ENCODE data around the gene C4A. TPM values are rescaled to one million over a fixed set of nuclear protein-coding genes. Genes with fewer than 3 reads are reported as not detected.
"Not testable (repeated sequence)": the region's sequence is repeated elsewhere in the genome, so short reads cannot be mapped to it uniquely, and the experiment has no call there.

The C4A gene
- total RNA-seq, 4 donors from 2014 or later, result 31.6 to 187 (median 98.2) TPM

DNA sequence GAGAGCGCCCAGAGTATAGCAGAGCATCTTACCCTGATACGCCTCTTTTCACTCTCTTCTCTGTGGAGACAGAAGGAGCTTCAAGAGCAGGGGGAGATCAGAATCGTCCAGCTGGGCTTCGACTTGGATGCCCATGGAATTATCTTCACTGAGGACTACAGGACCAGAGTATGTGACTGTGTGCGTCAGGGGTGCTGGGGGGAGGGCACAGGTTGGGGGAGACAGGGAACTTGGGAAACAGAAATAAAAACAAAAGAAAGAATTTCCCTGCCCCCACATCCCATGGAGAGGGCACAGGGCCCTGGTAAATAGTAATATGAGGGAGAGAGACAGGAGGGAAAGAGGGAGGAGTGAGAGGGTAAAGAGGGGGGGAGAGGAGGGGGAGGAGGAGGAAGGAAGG, 3.0 kb upstream of the C4A start:
- no peak overlapping the region for H3K27ac ChIP-seq (replicated peaks in 1 of 4)
- WGBS, result 90% methylated on average over 5 of the region's 5 CpGs
- H3K4me3 ChIP-seq, result no peak overlapping the region
- no peak for DNase-seq (ENCODE audit: extremely low spot score)
- peaks cover 0 to 27% (median 20%) of the 10 kb centered on the region in 4 donors for H3K36me3 ChIP-seq
- no peaks in the 10 kb centered on the region for H3K9me3 ChIP-seq
- no peak for TF ChIP-seq POLR2AphosphoS5 (IDR thresholded peaks at IDR 0.05)
- H3K27me3 ChIP-seq, result no peaks in the 10 kb centered on the region
- intact Hi-C loops (cut with DNase I), result no loop called here
- peaks cover 0 to 22% (median under 1%) of the 10 kb centered on the region in 4 donors for H3K4me1 ChIP-seq

DNA sequence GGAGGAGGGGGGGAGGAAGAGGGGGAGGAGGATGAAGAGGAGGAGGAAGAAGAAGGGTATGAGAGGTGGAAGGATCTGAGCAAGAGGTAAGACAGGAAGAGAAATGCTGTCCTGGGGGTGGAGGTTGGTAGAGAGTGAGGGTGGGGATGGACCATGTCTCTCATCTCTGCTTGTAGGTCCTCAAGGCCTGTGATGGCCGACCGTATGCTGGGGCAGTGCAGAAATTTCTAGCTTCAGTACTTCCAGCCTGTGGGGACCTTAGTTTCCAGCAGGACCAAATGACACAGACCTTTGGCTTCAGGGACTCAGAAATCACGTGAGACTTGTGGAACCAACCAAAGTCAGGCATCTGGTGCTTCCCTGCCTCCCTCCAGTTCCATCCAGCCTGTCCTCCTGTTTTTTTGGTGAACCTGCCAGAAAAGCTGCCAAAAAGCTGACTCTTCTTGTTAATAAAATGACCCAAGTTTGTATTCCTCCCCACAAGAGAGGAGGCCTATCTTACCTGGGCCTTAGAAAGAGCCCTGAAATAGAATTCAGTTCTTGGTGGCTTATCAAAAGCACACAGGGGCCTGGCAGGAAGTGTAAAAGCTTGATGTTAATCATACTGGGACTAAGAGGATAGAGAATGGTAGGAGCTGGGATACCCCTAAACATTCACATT, 2.5 kb upstream of the C4A start:
- no peak for DNase-seq (ENCODE audit: extremely low spot score)

GRCh38 chr6:31980195-31980876, 1.5 kb upstream of the C4A start:
- H3K4me1 ChIP-seq, result peaks cover 0 to 13% (median 0%) of the 10 kb centered on the region in 4 donors
- intact Hi-C loops (cut with DNase I); H3K9me3 ChIP-seq; H3K27ac ChIP-seq (replicated peaks in 1 of 4); DNase-seq (ENCODE audit: extremely low spot score); H3K27me3 ChIP-seq; H3K4me3 ChIP-seq: not testable (repeated sequence)
- WGBS, result 79% methylated on average over 8 of the region's 13 CpGs
- peaks cover 0 to 27% (median 13%) of the 10 kb centered on the region in 4 donors for H3K36me3 ChIP-seq

More for the DNA sequence above, 2.5 kb upstream of the C4A start:
- TF ChIP-seq POLR2AphosphoS5 (IDR thresholded peaks at IDR 0.05) (no peak), EP300 (IDR thresholded peaks at IDR 0.05) (no peak)
- TF ChIP-seq, protein P1, sequence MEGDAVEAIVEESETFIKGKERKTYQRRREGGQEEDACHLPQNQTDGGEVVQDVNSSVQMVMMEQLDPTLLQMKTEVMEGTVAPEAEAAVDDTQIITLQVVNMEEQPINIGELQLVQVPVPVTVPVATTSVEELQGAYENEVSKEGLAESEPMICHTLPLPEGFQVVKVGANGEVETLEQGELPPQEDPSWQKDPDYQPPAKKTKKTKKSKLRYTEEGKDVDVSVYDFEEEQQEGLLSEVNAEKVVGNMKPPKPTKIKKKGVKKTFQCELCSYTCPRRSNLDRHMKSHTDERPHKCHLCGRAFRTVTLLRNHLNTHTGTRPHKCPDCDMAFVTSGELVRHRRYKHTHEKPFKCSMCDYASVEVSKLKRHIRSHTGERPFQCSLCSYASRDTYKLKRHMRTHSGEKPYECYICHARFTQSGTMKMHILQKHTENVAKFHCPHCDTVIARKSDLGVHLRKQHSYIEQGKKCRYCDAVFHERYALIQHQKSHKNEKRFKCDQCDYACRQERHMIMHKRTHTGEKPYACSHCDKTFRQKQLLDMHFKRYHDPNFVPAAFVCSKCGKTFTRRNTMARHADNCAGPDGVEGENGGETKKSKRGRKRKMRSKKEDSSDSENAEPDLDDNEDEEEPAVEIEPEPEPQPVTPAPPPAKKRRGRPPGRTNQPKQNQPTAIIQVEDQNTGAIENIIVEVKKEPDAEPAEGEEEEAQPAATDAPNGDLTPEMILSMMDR (IDR thresholded peaks at IDR 0.05), result no peak
- 94% methylated on average over 3 of the region's 3 CpGs for whole genome bisulfite sequencing
- H3K27me3 ChIP-seq, result no peaks in the 10 kb centered on the region
- intact Hi-C loops (cut with DNase I), result no loop called here
- H3K9me3 ChIP-seq, result no peaks in the 10 kb centered on the region
- peaks cover 0 to 27% (median 17%) of the 10 kb centered on the region in 4 donors for H3K36me3 ChIP-seq
- H3K27ac ChIP-seq (replicated peaks in 1 of 4), result no peak overlapping the region
- H3K4me1 ChIP-seq, result peaks cover 0 to 17% (median 0%) of the 10 kb centered on the region in 4 donors
- H3K4me3 ChIP-seq, result no peak overlapping the region

DNA sequence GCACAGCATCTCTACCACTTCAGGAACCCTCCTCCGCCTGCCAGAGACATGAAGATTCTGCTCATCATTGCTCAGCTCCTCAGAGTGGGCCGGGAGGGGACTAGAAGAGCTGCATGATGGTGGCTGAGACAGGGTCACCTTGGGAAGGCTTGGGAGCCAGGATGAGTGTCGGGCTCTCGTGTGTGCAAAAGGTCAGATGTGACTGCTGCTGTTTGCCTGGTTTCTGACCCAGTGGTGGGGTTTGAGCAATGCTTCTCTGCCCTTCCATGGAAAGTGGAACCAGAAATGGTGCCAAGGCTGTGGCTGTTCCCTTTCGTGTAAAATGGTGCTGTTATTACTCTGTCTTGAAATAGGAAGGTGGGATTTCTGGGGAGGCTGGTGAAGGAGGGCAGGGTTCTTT, 859 bp upstream of the C4A start:
- H3K27me3 ChIP-seq, result not testable (repeated sequence)

GRCh38 chr6:31989363-31989762, 7.5 kb downstream of the C4A start:
- H3K9me3 ChIP-seq; H3K27me3 ChIP-seq; DNase-seq (ENCODE audit: extremely low spot score); H3K4me1 ChIP-seq; H3K27ac ChIP-seq (replicated peaks in 1 of 4); H3K36me3 ChIP-seq; intact Hi-C loops (cut with DNase I); H3K4me3 ChIP-seq: not testable (repeated sequence)
- no CpG with 5 or more reads among the region's 10 CpGs for WGBS

More for the DNA sequence above, 859 bp upstream of the C4A start:
- DNase-seq (ENCODE audit: extremely low spot score); intact Hi-C loops (cut with DNase I); H3K27ac ChIP-seq (replicated peaks in 1 of 4); H3K4me3 ChIP-seq; H3K9me3 ChIP-seq: not testable (repeated sequence)
- peaks cover 0 to 13% (median 0%) of the 10 kb centered on the region in 4 donors for H3K4me1 ChIP-seq
- peaks cover 0 to 27% (median 13%) of the 10 kb centered on the region in 4 donors for H3K36me3 ChIP-seq
- WGBS, result no CpG with 5 or more reads among the region's 5 CpGs

GRCh38 chr6:31994421-31994820, 12.6 kb downstream of the C4A start:
- H3K27ac ChIP-seq (replicated peaks in 1 of 4); H3K9me3 ChIP-seq; H3K27me3 ChIP-seq; intact Hi-C loops (cut with DNase I); DNase-seq (ENCODE audit: extremely low spot score); H3K4me1 ChIP-seq; H3K36me3 ChIP-seq; H3K4me3 ChIP-seq: not testable (repeated sequence)
- no CpG with 5 or more reads among the region's 14 CpGs for WGBS

GRCh38 chr6:31996385-31996784, 14.5 kb downstream of the C4A start:
- WGBS, result no CpG with 5 or more reads among the region's 6 CpGs
- H3K27me3 ChIP-seq; H3K36me3 ChIP-seq; H3K4me1 ChIP-seq; H3K4me3 ChIP-seq; H3K9me3 ChIP-seq; intact Hi-C loops (cut with DNase I); H3K27ac ChIP-seq (replicated peaks in 1 of 4); DNase-seq (ENCODE audit: extremely low spot score): not testable (repeated sequence)

DNA sequence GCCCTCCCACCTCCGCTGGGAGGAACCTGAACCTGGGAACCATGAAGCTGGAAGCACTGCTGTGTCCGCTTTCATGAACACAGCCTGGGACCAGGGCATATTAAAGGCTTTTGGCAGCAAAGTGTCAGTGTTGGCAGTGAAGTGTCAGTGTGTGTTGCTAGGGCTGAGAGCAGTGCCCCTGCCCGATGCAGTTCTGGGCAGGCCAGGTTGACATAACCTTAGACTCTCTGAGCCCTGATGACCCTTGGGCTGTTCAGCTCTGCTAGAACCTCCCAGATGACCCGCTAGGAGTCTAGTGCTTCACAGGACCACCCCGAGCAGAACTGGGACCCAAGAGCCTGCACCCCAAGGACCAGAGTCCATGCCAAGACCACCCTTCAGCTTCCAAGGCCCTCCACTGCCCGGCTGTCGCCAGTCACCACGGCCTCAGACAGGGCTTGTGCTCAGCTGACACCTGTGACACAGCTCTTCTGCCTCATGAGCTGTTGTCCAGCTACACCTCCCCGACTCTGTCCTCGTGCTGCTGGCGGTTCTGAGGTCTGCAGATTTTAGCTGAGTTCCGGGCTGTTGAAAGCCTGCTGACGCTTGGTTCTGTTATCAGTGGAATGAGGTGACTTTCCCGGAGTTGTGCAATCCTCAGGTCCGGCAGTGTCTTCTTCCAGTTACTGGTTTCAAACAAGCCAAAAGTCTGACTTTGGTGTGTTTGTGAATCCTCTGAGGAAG, 20.9 kb downstream of the C4A start:
- WGBS, result no CpG with 5 or more reads among the region's 15 CpGs
- intact Hi-C loops (cut with DNase I); H3K9me3 ChIP-seq: not testable (repeated sequence)

GRCh38 chr6:32003301-32003700, 21.4 kb downstream of the C4A start:
- H3K27me3 ChIP-seq; H3K4me1 ChIP-seq; H3K9me3 ChIP-seq; H3K36me3 ChIP-seq; H3K4me3 ChIP-seq; DNase-seq (ENCODE audit: extremely low spot score); intact Hi-C loops (cut with DNase I); H3K27ac ChIP-seq (replicated peaks in 1 of 4): not testable (repeated sequence)
- no CpG with 5 or more reads among the region's 7 CpGs for WGBS

More for the DNA sequence above, 20.9 kb downstream of the C4A start:
- H3K27ac ChIP-seq (replicated peaks in 1 of 4); H3K4me3 ChIP-seq; H3K27me3 ChIP-seq; H3K36me3 ChIP-seq; H3K4me1 ChIP-seq; DNase-seq (ENCODE audit: extremely low spot score): not testable (repeated sequence)

GRCh38 chr6:32004393-32004792, 22.5 kb downstream of the C4A start:
- H3K36me3 ChIP-seq; H3K4me3 ChIP-seq; H3K4me1 ChIP-seq; DNase-seq (ENCODE audit: extremely low spot score); H3K27me3 ChIP-seq; H3K27ac ChIP-seq (replicated peaks in 1 of 4); intact Hi-C loops (cut with DNase I); H3K9me3 ChIP-seq: not testable (repeated sequence)
- 72% methylated on average over 4 of the region's 4 CpGs for WGBS

All from esophagus muscularis mucosa (tissue), 4 donors.